NCI-H1694 (cell line): ENCODE results near the gene GIMAP2.

Experiments used
- DNase-seq: peaks from one replicate; lab custom pipeline; 2025; lab: John Stamatoyannopoulos, UW

Gene GIMAP2

DNA sequence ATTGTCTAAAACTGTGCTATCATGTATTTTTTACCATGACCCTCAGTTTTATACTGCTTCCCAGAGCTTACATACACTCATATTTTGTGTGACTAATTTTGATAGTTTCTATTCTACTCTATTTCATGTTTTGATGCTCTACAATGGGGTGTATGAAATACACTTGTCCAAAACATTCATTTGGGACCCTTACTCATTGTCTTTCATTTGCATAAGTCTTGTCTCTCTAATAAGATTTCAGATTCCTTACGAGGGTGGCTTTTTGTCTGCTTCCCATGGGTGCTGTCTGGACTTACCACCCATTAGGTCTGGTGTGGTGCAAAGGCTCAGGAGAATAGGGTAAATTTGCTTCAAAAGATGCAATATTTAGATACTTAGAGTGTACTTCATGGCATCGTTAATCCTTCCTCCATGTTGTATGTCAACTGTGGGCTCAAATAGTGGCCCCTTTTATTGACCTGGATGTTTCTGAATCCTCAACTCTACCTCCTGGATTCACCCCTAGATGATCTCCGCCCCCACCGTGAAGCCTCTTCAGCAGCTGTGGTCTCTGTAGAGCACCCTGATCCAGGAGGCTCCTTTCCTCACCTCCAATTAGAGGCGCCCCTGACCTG lies 48.1 kb downstream of the GIMAP2 start:
- no peak for DNase-seq

DNA sequence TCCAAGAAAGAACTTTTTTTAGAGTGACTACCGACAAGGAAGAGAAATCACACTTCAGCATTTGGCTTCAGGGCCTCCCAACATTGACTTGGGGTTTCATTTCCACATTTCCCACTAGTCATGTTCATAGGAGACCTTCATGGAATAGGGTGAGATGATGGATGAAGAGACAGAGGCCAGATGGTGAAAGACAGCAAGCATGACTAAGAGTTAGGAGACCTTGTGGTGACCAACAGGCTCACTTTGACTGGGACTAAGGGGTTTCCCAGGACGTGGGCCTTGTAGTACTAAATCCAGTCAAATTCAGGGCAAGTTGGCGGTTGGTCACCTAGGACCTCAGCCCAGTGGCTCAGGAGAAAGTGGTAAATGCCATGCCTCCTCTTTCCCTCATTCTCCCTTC lies 48.7 kb downstream of the GIMAP2 start:
- DNase-seq: no peak

DNA sequence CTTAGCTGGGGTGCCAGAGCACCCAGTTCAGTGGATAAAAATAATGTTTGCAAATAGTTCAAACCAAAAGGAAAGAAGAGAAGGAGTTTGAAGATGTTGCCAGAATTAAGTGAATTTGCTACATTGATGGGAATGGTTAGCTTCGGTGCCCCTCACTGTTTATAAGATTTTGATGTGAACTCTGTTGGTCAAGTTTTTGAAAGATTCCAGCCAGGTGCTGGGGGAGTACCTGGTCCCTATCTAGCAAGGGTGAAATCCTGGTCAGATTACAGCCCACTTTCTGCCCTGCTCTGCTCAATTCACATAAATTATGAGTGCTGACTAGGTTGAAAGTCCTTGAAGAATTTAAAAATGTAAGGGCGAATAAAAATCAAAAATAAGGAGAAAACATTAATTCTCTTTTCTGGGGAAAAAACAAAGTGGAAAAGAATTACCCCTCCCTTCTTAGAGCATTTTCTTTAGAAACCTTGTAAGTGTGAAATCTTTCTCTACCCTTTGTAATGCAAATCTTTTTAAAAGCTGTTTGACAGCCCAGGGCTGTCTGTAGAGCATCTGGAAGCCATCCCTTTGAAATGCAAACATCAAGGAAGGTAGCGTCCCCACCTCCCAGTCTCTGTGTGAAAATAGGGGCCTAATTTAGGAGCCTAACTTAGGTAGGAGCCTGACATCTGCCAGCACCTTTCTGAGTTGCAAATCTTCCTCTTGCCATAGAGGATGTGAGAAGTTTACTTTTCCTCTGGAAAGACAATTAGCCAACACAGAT lies 50.3 kb downstream of the GIMAP2 start:
- no peak for DNase-seq

DNA sequence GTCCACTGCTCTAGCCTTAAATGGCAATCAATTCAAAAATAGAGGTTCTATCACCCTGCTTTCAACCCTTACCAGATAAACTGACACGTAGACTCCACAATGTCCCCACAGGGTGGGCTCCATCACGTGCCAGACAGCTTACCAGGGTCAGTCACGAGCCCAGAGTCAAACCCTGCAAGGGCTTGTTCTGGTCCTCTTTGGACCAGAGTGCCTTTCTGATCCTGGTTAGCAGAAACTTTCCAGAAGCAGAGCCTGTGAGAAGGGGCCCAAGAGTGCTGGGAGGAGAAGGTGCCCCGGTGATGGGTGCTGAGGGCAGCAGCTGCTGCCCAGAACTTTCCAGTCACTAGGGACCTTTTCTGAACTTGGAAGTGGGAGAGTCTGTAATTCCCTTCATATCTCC lies 51.4 kb downstream of the GIMAP2 start:
- DNase-seq: no peak

DNA sequence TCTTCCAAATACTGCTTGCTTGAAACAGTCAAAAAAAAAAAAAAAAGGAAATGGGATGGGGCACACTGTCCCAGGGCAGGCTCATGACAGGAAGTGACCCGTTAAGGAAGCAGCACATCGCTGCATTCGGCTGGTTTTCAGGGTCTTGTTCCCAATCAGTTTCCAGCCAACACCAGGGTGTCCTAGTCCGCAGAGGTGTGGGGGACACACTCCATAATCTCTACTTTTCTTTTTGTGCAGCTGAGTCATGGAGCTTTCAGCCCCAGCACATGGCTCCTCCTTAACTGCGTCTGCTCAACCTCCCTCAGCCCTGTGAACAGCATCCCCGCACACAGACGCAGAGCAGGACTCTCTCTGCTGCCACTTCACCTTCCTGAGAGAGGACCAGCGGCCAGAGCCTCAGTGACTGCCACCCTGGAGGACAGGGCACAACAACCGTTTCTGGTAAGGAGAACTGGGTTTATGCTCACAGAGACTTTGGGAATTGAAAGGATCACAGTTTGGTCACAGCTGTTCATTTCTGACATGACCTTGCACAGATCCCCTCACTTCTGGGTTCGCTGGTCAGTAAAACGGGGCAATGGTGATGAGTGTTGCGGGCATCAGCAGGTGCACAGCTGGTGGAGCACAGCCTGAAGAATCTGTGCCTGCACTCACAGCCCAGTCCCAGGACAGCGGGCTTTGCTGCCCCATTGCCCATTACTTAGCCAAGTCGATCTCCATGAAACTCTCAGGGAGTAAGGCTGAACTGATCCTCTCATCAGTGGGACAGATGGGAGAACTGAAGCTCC lies 52.0 kb downstream of the GIMAP2 start, which contains the start of gene GIMAP5:
TSS of gene GIMAP5 (plus strand) at position 154 of the 791 bp plus-strand sequence. CDS start 3,467 bp downstream, outside the sequence.
- DNase-seq: no peak

DNA sequence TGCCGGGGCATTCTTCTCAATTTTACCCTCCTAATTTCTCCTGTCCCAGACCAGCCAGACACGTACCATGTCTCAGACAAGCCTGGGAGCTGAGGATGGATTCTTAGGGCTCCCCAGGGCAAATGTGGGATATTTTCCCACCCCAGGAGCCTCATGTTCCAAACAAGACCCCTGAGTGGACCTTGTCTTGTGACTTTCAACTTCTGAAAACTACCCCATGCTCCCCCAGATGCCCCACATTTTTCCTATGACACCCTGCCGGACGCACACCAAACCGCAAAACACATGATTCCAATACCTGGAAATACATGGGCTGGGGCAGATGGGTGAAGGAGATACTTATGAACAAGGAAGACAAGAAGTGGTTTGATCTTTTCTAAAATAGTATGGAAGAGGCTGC lies 52.6 kb downstream of the GIMAP2 start:
- DNase-seq: no peak

DNA sequence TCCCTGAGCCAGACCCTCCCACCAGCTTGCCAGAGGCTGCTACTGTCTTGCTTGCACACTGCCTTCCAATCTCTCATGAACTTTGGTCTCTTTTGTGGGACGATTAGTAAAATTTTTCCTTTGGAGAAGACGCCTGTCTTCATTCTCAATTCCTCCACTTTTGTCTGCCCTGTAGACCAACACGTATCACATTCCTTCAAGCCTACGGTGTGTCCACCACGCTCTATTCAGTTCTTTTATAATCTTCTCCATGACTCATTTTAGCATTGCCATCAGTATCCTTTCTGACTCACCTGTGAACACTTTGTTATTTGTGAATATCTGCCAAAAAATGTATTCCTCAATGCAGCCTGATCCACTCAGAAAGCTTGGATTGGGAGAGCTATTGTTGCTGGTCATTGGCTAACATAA lies 53.1 kb downstream of the GIMAP2 start:
- DNase-seq: no peak

DNA sequence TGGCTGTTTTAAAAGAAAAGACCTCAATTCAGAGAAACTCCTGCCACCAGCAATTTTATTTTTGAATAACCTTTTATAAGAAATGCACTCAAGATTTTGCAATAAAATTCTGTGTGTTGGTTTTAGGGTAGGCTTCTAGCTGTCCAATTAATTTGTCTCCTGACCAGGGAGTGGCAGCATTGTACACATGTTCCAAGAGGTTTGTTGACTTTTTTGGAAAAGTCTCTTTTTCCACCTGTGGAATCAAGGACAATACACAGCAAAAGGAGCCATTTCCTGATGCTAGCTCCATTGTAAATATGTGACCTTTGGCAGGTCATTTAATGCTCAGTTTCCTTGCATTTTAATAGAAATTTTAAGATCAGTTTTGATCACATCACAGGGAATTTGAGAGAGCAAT lies 53.5 kb downstream of the GIMAP2 start:
- DNase-seq: no peak

DNA sequence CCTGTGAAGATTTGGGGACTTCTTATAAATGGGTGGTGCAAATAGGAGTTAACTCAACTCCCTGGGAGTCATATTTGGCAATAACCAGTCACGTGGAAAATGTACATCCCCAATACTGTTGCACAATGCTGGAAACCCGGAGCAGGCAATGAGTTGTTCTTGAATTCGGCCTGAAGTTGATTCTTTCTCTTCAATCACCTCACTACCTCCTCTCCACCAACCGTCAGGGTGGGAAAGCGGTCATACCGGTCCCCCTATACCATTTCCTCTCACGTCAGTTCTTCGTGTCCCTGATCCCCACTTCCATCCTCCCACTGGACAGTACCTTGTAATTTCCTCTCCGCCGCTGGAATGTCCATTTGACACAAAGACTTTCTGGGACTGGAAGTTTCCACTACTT lies 54.5 kb downstream of the GIMAP2 start:
- DNase-seq: no peak

DNA sequence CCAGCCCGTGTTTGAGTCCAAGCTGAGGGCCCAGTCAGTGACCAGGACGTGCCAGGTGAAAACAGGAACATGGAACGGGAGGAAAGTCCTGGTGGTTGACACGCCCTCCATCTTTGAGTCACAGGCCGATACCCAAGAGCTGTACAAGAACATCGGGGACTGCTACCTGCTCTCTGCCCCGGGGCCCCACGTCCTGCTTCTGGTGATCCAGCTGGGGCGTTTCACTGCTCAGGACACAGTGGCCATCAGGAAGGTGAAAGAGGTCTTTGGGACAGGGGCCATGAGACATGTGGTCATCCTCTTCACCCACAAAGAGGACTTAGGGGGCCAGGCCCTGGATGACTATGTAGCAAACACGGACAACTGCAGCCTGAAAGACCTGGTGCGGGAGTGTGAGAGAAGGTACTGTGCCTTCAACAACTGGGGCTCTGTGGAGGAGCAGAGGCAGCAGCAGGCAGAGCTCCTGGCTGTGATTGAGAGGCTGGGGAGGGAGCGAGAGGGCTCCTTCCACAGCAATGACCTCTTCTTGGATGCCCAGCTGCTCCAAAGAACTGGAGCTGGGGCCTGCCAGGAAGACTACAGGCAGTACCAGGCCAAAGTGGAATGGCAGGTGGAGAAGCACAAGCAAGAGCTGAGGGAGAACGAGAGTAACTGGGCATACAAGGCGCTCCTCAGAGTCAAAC lies 56.9 kb downstream of the GIMAP2 start:
- DNase-seq: no peak
